ENCODE results near the gene CARM1.

The CARM1 gene

GRCh38 chr19:10850631-10851030 lies 20.7 kb upstream of the CARM1 start:
- H4K91ac ChIP-seq (ENCODE audit: low read length): no peak overlapping the region
- H4K8ac ChIP-seq (ENCODE audit: low read length): no peak overlapping the region
- H2AFZ ChIP-seq (ENCODE audit: low read depth, low read length): no peak overlapping the region
- no peak overlapping the region for H2AK5ac ChIP-seq (ENCODE audit: low read length, severe bottlenecking)
- no peaks in the 10 kb centered on the region for H3K9me3 ChIP-seq (ENCODE audit: control insufficient read depth, low read length)
- H2BK12ac ChIP-seq (ENCODE audit: low read length in 2 of 2): no peak overlapping the region
- H3K14ac ChIP-seq (ENCODE audit: low read length in 2 of 2): no peak overlapping the region
- no peaks in the 10 kb centered on the region for H3K4me1 ChIP-seq (ENCODE audit: control insufficient read depth, insufficient read depth, low read depth, low read length)
- no peak overlapping the region for H3K4me3 ChIP-seq (ENCODE audit: insufficient read depth in 1 of 2, low read depth in 1 of 2, low read length in 2 of 2)
- no peak overlapping the region for H3K27ac ChIP-seq (ENCODE audit: low read length, poor library complexity, severe bottlenecking)
- no peaks in the 10 kb centered on the region for H3K79me1 ChIP-seq (replicated peaks; ENCODE audit: low read length, poor library complexity, severe bottlenecking)
- no peaks in the 10 kb centered on the region for H3K36me3 ChIP-seq (ENCODE audit: control insufficient read depth in 1 of 2, insufficient read depth in 2 of 2, low read depth in 1 of 2, low read length in 2 of 2)
- H3K4ac ChIP-seq (ENCODE audit: low read depth in 1 of 2, low read length in 2 of 2): no peak overlapping the region
- no peak for DNase-seq
- H3K23ac ChIP-seq (ENCODE audit: low read length in 2 of 2): no peak overlapping the region
- 87% methylated on average over 5 of the region's 5 CpGs for WGBS
- H2BK120ac ChIP-seq (ENCODE audit: low read depth, low read length): no peak overlapping the region
- no peak overlapping the region for H3K4me2 ChIP-seq (ENCODE audit: low read length, poor library complexity, severe bottlenecking)
- H3K9ac ChIP-seq (ENCODE audit: low read length): no peak overlapping the region
- peaks cover 0 to 8% of the 10 kb centered on the region in 2 experiments for H3K27me3 ChIP-seq (ENCODE audit: control insufficient read depth in 1 of 2, insufficient read depth in 1 of 2, low read length in 2 of 2)
- H2BK5ac ChIP-seq (ENCODE audit: low read depth, low read length, poor library complexity, severe bottlenecking): no peak overlapping the region
- no peak overlapping the region for H3K18ac ChIP-seq (ENCODE audit: low read depth in 1 of 2, low read length in 2 of 2)
- no peak overlapping the region for H2BK15ac ChIP-seq (ENCODE audit: low read depth, poor library complexity, severe bottlenecking)

GRCh38 chr19:10852098-10852800 lies 19.1 kb upstream of the CARM1 start:
- Histone ChIP-seq H3K27me3 (ENCODE audit: control insufficient read depth in 1 of 2, insufficient read depth in 1 of 2, low read length in 2 of 2) (peaks cover 0 to 8% of the 10 kb centered on the region in 2 experiments), H3K18ac (ENCODE audit: low read depth in 1 of 2, low read length in 2 of 2) (no peak overlapping the region), H4K8ac (ENCODE audit: low read length) (no peak overlapping the region), H2BK12ac (ENCODE audit: low read length in 2 of 2) (no peak overlapping the region), H3K14ac (ENCODE audit: low read length in 2 of 2) (no peak overlapping the region), H3K27ac (ENCODE audit: low read length, poor library complexity, severe bottlenecking) (no peak overlapping the region), H3K79me1 (replicated peaks; ENCODE audit: low read length, poor library complexity, severe bottlenecking) (no peaks in the 10 kb centered on the region), H3K4me2 (ENCODE audit: low read length, poor library complexity, severe bottlenecking) (no peak overlapping the region), H2AK5ac (ENCODE audit: low read length, severe bottlenecking) (no peak overlapping the region), H3K9me3 (ENCODE audit: control insufficient read depth, low read length) (no peaks in the 10 kb centered on the region), H3K4ac (ENCODE audit: low read depth in 1 of 2, low read length in 2 of 2) (no peak overlapping the region), H3K4me3 (ENCODE audit: insufficient read depth in 1 of 2, low read depth in 1 of 2, low read length in 2 of 2) (no peak overlapping the region), H2BK120ac (ENCODE audit: low read depth, low read length) (no peak overlapping the region), H2BK5ac (ENCODE audit: low read depth, low read length, poor library complexity, severe bottlenecking) (no peak overlapping the region), H3K4me1 (ENCODE audit: control insufficient read depth, insufficient read depth, low read depth, low read length) (no peaks in the 10 kb centered on the region), H4K91ac (ENCODE audit: low read length) (no peak overlapping the region), H3K36me3 (ENCODE audit: control insufficient read depth in 1 of 2, insufficient read depth in 2 of 2, low read depth in 1 of 2, low read length in 2 of 2) (no peaks in the 10 kb centered on the region), H3K9ac (ENCODE audit: low read length) (no peak overlapping the region), H2AFZ (ENCODE audit: low read depth, low read length) (no peak overlapping the region), H3K23ac (ENCODE audit: low read length in 2 of 2) (no peak overlapping the region), H2BK15ac (ENCODE audit: low read depth, poor library complexity, severe bottlenecking) (no peak overlapping the region)
- 65% methylated on average over 7 of the region's 7 CpGs for WGBS
- DNase-seq: peak; percentile 67

GRCh38 chr19:10852941-10853340 lies 18.4 kb upstream of the CARM1 start:
- peaks cover 0 to 8% of the 10 kb centered on the region in 2 experiments for H3K27me3 ChIP-seq (ENCODE audit: control insufficient read depth in 1 of 2, insufficient read depth in 1 of 2, low read length in 2 of 2)
- no peak overlapping the region for H3K4me2 ChIP-seq (ENCODE audit: low read length, poor library complexity, severe bottlenecking)
- no peak for DNase-seq
- no peak overlapping the region for H4K91ac ChIP-seq (ENCODE audit: low read length)
- no peak overlapping the region for H3K23ac ChIP-seq (ENCODE audit: low read length in 2 of 2)
- H3K4me3 ChIP-seq (ENCODE audit: insufficient read depth in 1 of 2, low read depth in 1 of 2, low read length in 2 of 2): no peak overlapping the region
- H3K4me1 ChIP-seq (ENCODE audit: control insufficient read depth, insufficient read depth, low read depth, low read length): no peaks in the 10 kb centered on the region
- no peak overlapping the region for H2BK120ac ChIP-seq (ENCODE audit: low read depth, low read length)
- H4K8ac ChIP-seq (ENCODE audit: low read length): no peak overlapping the region
- H2BK15ac ChIP-seq (ENCODE audit: low read depth, poor library complexity, severe bottlenecking): no peak overlapping the region
- no peak overlapping the region for H2AFZ ChIP-seq (ENCODE audit: low read depth, low read length)
- H2AK5ac ChIP-seq (ENCODE audit: low read length, severe bottlenecking): no peak overlapping the region
- no peaks in the 10 kb centered on the region for H3K36me3 ChIP-seq (ENCODE audit: control insufficient read depth in 1 of 2, insufficient read depth in 2 of 2, low read depth in 1 of 2, low read length in 2 of 2)
- H3K18ac ChIP-seq (ENCODE audit: low read depth in 1 of 2, low read length in 2 of 2): no peak overlapping the region
- no peak overlapping the region for H3K4ac ChIP-seq (ENCODE audit: low read depth in 1 of 2, low read length in 2 of 2)
- H3K9me3 ChIP-seq (ENCODE audit: control insufficient read depth, low read length): no peaks in the 10 kb centered on the region
- H3K14ac ChIP-seq (ENCODE audit: low read length in 2 of 2): no peak overlapping the region
- 75% methylated on average over 6 of the region's 7 CpGs for WGBS
- no peak overlapping the region for H2BK5ac ChIP-seq (ENCODE audit: low read depth, low read length, poor library complexity, severe bottlenecking)
- no peak overlapping the region for H3K27ac ChIP-seq (ENCODE audit: low read length, poor library complexity, severe bottlenecking)
- no peak overlapping the region for H3K9ac ChIP-seq (ENCODE audit: low read length)
- no peak overlapping the region for H2BK12ac ChIP-seq (ENCODE audit: low read length in 2 of 2)
- H3K79me1 ChIP-seq (replicated peaks; ENCODE audit: low read length, poor library complexity, severe bottlenecking): no peaks in the 10 kb centered on the region

GRCh38 chr19:10854350-10855089 lies 16.8 kb upstream of the CARM1 start:
- H4K8ac ChIP-seq (ENCODE audit: low read length): no peak overlapping the region
- no peaks in the 10 kb centered on the region for H3K9me3 ChIP-seq (ENCODE audit: control insufficient read depth, low read length)
- H2BK15ac ChIP-seq (ENCODE audit: low read depth, poor library complexity, severe bottlenecking): no peak overlapping the region
- H3K36me3 ChIP-seq (ENCODE audit: control insufficient read depth in 1 of 2, insufficient read depth in 2 of 2, low read depth in 1 of 2, low read length in 2 of 2): no peaks in the 10 kb centered on the region
- H2BK5ac ChIP-seq (ENCODE audit: low read depth, low read length, poor library complexity, severe bottlenecking): no peak overlapping the region
- no peak overlapping the region for H3K23ac ChIP-seq (ENCODE audit: low read length in 2 of 2)
- H2BK120ac ChIP-seq (ENCODE audit: low read depth, low read length): no peak overlapping the region
- WGBS: 89% methylated on average over 6 of the region's 7 CpGs
- H3K79me1 ChIP-seq (replicated peaks; ENCODE audit: low read length, poor library complexity, severe bottlenecking): no peaks in the 10 kb centered on the region
- no peak overlapping the region for H3K4me2 ChIP-seq (ENCODE audit: low read length, poor library complexity, severe bottlenecking)
- no peak overlapping the region for H3K4ac ChIP-seq (ENCODE audit: low read depth in 1 of 2, low read length in 2 of 2)
- no peak overlapping the region for H3K27ac ChIP-seq (ENCODE audit: low read length, poor library complexity, severe bottlenecking)
- no peak overlapping the region for H3K4me3 ChIP-seq (ENCODE audit: insufficient read depth in 1 of 2, low read depth in 1 of 2, low read length in 2 of 2)
- H3K9ac ChIP-seq (ENCODE audit: low read length): no peak overlapping the region
- H3K14ac ChIP-seq (ENCODE audit: low read length in 2 of 2): no peak overlapping the region
- no peak overlapping the region for H3K18ac ChIP-seq (ENCODE audit: low read depth in 1 of 2, low read length in 2 of 2)
- H3K27me3 ChIP-seq (ENCODE audit: control insufficient read depth in 1 of 2, insufficient read depth in 1 of 2, low read length in 2 of 2): no peaks in the 10 kb centered on the region
- H2AFZ ChIP-seq (ENCODE audit: low read depth, low read length): no peak overlapping the region
- H4K91ac ChIP-seq (ENCODE audit: low read length): no peak overlapping the region
- peak overlapping the region; percentile 4 for H2AK5ac ChIP-seq (ENCODE audit: low read length, severe bottlenecking)
- no peak overlapping the region for H2BK12ac ChIP-seq (ENCODE audit: low read length in 2 of 2)
- no peak for DNase-seq
- no peaks in the 10 kb centered on the region for H3K4me1 ChIP-seq (ENCODE audit: control insufficient read depth, insufficient read depth, low read depth, low read length)

All from mesenchymal stem cell (in vitro differentiated cells and primary cell).